ENCODE data around the gene GOLT1A. TPM values are rescaled to one million over a fixed set of nuclear protein-coding genes. Genes with fewer than 3 reads are reported as not detected.
A peak's percentile ranks its signal among the peaks of the same experiment; 100 is the strongest.

GOLT1A gene
- total and polyA plus RNA-seq, 2 donors (not counting 1 experiment from before 2014, with no cell fraction given): 0.50 TPM; not detected in 1

DNA sequence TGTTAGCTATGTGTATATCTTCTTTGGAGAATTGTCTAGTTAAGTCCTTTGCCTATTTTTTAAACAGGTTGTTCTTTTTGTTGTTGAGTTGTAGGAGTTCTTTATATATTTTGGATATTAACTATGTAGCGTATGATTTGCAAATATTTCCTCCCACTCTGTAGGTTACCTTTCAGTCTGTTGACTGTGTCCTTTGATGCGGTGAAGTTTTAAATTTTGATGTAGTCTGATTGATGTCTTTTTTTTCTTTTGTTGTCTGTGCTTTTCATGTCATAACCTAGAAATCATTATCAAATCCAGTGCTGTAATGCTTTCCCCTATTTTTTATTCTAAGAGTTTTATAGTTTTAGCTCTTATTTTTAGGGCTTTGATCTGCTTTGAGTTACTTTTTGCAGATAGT lies 8.8 kb downstream of the GOLT1A start:
- H3K4me3 ChIP-seq (replicated peaks in 1 of 4; ENCODE audit: control extremely low read depth in 1 of 4, insufficient read depth in 1 of 4, low read depth in 3 of 4, low read length in 4 of 4): no peak overlapping the region
- H4K20me1 ChIP-seq (ENCODE audit: control insufficient read depth, extremely low read depth, insufficient read depth, low read length): no peaks in the 10 kb centered on the region
- H3K27ac ChIP-seq (ENCODE audit: insufficient read depth, low read length): no peak overlapping the region
- H3K36me3 ChIP-seq (ENCODE audit: control insufficient read depth, insufficient read depth, low read length): no peaks in the 10 kb centered on the region
- no peak overlapping the region for H3K4me2 ChIP-seq (ENCODE audit: extremely low read depth, insufficient read depth, low read length)
- H2AFZ ChIP-seq (ENCODE audit: low read length): no peak overlapping the region
- H3K4me1 ChIP-seq (ENCODE audit: control insufficient read depth, extremely low read depth, insufficient read depth, low read length): no peaks in the 10 kb centered on the region
- DNase-seq (ENCODE audit: low read depth in 2 of 2): no peak
- H3K27me3 ChIP-seq (ENCODE audit: control insufficient read depth, insufficient read depth, low read length): peaks cover 10% of the 10 kb centered on the region
- no peak for TF ChIP-seq EZH2 (IDR thresholded peaks at IDR 0.05; ENCODE audit: low read length, missing control alignments)
- TF ChIP-seq, protein P1, sequence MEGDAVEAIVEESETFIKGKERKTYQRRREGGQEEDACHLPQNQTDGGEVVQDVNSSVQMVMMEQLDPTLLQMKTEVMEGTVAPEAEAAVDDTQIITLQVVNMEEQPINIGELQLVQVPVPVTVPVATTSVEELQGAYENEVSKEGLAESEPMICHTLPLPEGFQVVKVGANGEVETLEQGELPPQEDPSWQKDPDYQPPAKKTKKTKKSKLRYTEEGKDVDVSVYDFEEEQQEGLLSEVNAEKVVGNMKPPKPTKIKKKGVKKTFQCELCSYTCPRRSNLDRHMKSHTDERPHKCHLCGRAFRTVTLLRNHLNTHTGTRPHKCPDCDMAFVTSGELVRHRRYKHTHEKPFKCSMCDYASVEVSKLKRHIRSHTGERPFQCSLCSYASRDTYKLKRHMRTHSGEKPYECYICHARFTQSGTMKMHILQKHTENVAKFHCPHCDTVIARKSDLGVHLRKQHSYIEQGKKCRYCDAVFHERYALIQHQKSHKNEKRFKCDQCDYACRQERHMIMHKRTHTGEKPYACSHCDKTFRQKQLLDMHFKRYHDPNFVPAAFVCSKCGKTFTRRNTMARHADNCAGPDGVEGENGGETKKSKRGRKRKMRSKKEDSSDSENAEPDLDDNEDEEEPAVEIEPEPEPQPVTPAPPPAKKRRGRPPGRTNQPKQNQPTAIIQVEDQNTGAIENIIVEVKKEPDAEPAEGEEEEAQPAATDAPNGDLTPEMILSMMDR (conservative IDR thresholded peaks at IDR 0.05 in 1 of 2, IDR thresholded peaks at IDR 0.05 in 1 of 2; ENCODE audit: low read depth in 1 of 2, low read length in 2 of 2): no peak
- H3K9ac ChIP-seq (ENCODE audit: insufficient read depth, low read length): no peak overlapping the region
- no peaks in the 10 kb centered on the region for H3K9me3 ChIP-seq (ENCODE audit: control insufficient read depth, insufficient read depth, low read depth, low read length)
- H3K79me2 ChIP-seq (ENCODE audit: control insufficient read depth, insufficient read depth, low read length): no peaks in the 10 kb centered on the region

DNA sequence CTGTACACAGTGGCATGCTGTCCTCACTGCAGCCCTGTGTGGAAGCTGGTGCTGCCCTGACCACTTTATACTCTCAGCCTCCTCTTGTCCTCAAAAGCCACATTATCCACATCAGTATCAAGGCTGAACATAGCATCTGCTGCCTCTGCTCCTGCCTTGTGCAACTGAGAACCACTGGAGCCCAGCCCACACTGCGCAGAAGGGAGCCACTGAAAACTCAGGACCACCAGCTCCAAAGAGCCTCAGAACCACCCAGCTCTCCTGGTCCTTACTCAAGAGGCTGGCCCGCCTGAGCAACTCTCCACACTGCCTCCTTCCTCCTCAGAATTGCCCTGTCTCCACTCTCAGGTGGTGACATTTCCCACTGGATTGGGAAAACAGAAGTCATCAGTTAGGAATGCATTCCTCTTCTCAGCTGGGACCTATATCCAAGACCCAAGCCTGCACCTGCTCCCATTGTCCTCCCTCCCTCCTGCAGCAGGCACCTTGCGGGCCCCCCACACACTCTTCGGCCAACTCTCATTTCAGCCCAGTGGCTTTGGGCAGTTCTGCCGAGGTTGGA lies 10.5 kb downstream of the GOLT1A start:
- Histone ChIP-seq H3K27me3 (ENCODE audit: control insufficient read depth, insufficient read depth, low read length) (peaks cover 10% of the 10 kb centered on the region), H3K9me3 (ENCODE audit: control insufficient read depth, insufficient read depth, low read depth, low read length) (no peaks in the 10 kb centered on the region), H3K9ac (ENCODE audit: insufficient read depth, low read length) (no peak overlapping the region), H3K27ac (ENCODE audit: insufficient read depth, low read length) (no peak overlapping the region), H3K79me2 (ENCODE audit: control insufficient read depth, insufficient read depth, low read length) (no peaks in the 10 kb centered on the region), H3K4me2 (ENCODE audit: extremely low read depth, insufficient read depth, low read length) (no peak overlapping the region), H2AFZ (ENCODE audit: low read length) (no peak overlapping the region), H4K20me1 (ENCODE audit: control insufficient read depth, extremely low read depth, insufficient read depth, low read length) (no peaks in the 10 kb centered on the region), H3K36me3 (ENCODE audit: control insufficient read depth, insufficient read depth, low read length) (no peaks in the 10 kb centered on the region), H3K4me3 (replicated peaks in 1 of 4; ENCODE audit: control extremely low read depth in 1 of 4, insufficient read depth in 1 of 4, low read depth in 3 of 4, low read length in 4 of 4) (no peak overlapping the region), H3K4me1 (ENCODE audit: control insufficient read depth, extremely low read depth, insufficient read depth, low read length) (peaks cover 3% of the 10 kb centered on the region)
- TF ChIP-seq, protein P1 (conservative IDR thresholded peaks at IDR 0.05 in 1 of 2, IDR thresholded peaks at IDR 0.05 in 1 of 2; ENCODE audit: low read depth in 1 of 2, low read length in 2 of 2): no peak
- no peak for TF ChIP-seq EZH2 (IDR thresholded peaks at IDR 0.05; ENCODE audit: low read length, missing control alignments)
- peak in 1 of 2 donors; percentile 3 for DNase-seq (ENCODE audit: low read depth in 2 of 2)

DNA sequence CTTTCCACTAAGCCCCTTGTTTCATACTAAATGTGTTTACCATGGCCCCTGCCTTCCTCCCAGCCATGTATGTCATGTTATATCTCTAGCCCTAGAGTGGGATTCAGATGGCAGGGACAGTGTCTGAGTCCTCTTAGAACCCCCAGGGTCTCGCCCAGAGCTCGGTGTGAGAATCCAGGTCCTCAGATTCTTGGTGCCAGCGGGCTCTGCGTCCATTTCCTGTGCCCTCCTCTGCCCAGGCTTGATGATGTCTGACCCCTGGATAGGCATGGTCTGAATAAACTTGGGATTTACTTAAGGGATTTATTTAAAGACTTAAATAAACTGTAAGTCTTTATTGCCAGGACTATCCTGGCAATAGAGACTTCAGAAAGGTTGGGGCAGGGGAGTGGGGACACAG lies 11.3 kb downstream of the GOLT1A start:
- H3K4me3 ChIP-seq (replicated peaks in 1 of 4; ENCODE audit: control extremely low read depth in 1 of 4, insufficient read depth in 1 of 4, low read depth in 3 of 4, low read length in 4 of 4): no peak overlapping the region
- H3K4me1 ChIP-seq (ENCODE audit: control insufficient read depth, extremely low read depth, insufficient read depth, low read length): peaks cover 3% of the 10 kb centered on the region
- H3K27me3 ChIP-seq (ENCODE audit: control insufficient read depth, insufficient read depth, low read length): peaks cover 10% of the 10 kb centered on the region
- H4K20me1 ChIP-seq (ENCODE audit: control insufficient read depth, extremely low read depth, insufficient read depth, low read length): no peaks in the 10 kb centered on the region
- no peak for DNase-seq (ENCODE audit: low read depth in 2 of 2)
- no peaks in the 10 kb centered on the region for H3K36me3 ChIP-seq (ENCODE audit: control insufficient read depth, insufficient read depth, low read length)
- H3K79me2 ChIP-seq (ENCODE audit: control insufficient read depth, insufficient read depth, low read length): no peaks in the 10 kb centered on the region
- H2AFZ ChIP-seq (ENCODE audit: low read length): no peak overlapping the region
- TF ChIP-seq EZH2 (IDR thresholded peaks at IDR 0.05; ENCODE audit: low read length, missing control alignments): no peak
- H3K4me2 ChIP-seq (ENCODE audit: extremely low read depth, insufficient read depth, low read length): no peak overlapping the region
- no peak overlapping the region for H3K27ac ChIP-seq (ENCODE audit: insufficient read depth, low read length)
- H3K9me3 ChIP-seq (ENCODE audit: control insufficient read depth, insufficient read depth, low read depth, low read length): no peaks in the 10 kb centered on the region
- no peak overlapping the region for H3K9ac ChIP-seq (ENCODE audit: insufficient read depth, low read length)
